ENCODE measurements around the gene C7orf25.
"Not testable (repeated sequence)": the region's sequence is repeated elsewhere in the genome, so short reads cannot be mapped to it uniquely, and the experiment has no call there.

The C7orf25 gene

DNA sequence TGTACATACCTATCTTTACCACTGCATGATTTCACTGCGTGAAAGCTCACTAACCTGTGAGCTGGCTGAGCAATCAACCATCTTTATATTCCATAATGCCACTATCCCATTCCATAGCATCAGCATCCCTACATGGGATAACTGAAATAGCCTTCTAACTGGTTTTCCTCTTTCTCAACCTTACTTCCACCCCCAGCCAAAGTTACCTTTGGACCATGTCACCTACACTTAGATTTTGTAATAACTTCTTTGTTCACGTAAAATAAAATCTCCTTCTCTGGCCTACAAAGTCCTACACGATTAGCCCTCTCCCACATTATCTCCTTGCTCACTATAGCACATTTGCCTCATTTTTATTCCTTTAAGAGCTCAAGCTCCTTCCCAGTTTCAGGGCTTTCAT lies 17.6 kb upstream of the C7orf25 start:
- no peak for DNase-seq (ENCODE audit: low spot score)

DNA sequence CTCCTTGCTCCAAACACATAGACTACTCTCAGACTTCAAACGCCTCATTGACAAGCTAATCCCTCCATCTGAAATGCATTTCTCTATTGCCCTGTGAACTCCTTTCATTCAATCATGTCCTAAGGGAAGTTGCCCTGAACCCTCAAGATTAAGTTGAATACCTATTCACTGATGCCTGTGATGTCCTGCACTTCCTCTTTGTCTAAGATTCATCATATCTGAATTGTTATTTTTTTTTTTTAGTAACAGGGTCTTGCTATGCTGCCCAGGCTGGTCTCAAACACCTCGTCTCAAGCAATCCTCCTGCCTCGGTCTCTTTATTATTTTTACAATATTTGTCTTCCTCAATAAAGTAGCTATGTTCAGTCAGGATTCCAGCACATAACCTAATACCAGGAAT lies 16.9 kb upstream of the C7orf25 start:
- DNase-seq (ENCODE audit: low spot score): no peak

DNA sequence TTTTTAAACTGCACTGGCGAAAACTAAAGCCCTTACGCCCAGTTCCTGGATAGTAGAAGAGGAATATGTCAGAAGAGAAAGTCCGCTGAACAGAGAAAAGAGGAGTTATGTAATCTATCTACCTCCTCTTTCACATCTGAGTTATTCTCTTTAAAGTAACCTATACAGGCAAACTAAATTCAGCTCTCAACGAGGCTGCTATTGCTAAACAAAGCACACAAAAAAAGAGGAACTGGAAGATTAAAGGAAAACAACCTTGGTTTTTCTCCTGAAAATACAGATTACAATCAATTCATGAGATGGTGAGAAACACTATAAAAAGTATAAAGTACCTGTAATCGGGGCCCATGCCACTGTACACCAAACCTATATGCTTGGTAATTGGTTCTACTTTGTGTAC lies 14.3 kb upstream of the C7orf25 start:
- no peak for DNase-seq (ENCODE audit: low spot score)

DNA sequence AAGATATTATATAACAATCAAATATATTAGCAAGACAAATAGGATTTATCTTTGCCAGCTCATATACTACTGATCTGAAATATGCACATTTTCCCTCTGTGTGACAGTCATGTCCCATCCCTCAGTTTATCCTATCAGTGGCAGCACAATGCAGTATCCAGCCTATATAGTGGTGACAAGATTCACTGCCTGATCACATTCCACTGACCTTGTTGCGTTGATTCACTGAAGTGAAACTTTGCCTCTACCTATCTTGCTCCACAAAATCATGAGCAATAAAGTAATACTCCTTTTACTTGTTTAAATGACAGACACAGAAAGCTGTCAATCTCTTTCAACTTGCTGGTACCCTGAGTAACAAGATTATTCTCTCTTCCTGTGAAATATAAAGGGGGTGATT lies 13.8 kb upstream of the C7orf25 start:
- DNase-seq (ENCODE audit: low spot score): no peak

DNA sequence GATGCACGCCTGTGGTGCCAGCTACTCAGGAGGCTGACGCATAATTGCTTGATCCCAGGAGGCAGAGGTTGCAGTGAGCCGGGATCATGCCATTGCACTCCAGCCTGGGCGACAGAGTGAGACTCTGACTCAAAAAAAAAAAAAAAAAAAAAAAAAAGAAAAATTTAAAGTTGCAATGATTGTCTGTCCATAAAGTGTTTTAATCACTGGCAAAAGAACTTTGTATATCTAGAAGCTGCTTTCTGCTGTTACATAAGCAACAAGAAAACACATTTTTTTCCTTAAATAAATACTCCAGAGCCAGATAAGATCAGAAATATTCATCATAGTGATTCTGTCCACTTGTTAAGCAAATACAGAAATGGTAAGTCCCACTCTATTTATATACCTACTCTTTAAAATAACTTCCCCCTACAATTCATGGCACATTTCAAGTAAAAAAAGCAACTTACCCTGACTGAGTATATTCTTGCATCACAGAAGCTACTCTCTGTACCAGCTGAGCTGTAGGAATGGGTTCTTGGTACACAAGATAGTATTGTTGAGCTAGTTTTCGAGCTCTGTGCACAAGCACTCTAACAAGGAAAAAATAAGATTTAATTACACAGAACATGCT lies 12.5 kb upstream of the C7orf25 start:
- DNase-seq (ENCODE audit: low spot score): no peak

DNA sequence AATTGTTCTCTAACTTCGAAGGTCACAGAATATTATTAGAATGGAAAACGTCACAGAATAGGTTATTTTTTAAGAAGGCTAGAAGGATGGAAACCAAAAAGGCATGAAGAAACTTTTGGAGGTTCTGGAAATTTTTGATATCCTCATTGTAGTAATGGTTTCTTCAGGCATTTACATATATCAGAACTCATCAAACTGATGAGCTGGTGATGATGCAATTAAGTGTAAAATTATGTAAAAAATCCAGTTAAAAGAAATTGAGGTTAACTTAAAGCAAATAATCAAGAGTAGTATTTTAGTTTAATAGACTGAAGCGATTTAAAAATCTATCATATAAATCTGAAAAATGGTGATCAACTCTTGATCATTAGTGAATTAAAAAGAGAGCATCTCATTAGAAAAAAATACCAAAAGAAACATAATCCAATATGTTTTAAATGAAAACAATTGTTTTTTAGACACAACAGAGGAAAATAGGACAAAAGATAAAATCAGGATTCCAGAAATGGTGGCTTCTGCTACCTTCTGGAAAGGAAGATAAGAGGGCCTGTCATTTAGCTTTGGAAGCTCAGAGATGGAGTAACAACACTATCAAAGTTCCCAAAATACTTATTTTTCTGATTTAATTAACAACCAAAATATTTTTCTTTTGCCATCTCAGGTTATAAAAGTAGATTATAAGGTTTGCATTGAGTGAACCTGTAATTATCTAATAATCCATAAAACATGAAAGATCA lies 10.3 kb upstream of the C7orf25 start:
- DNase-seq (ENCODE audit: low spot score): no peak

DNA sequence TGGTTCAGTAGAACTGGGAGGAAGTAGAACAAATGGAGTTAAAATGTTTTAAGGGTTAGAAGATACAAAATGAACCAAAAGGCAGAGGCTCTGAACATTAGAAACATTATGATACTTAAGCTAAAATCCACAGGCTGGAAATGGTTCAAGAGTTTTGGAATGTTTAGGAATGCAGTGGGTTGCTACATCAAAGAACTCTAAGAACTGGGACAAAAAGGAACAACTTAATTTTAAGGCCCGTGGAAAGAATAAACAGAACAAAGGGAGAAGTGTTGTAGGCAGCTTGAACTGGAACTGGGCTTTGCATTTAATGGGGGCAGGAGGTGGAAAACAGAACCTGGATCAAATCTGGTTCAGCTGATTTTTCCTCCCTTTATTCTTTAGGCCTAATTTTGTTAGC lies 3.5 kb upstream of the C7orf25 start:
- DNase-seq (ENCODE audit: low spot score): no peak

DNA sequence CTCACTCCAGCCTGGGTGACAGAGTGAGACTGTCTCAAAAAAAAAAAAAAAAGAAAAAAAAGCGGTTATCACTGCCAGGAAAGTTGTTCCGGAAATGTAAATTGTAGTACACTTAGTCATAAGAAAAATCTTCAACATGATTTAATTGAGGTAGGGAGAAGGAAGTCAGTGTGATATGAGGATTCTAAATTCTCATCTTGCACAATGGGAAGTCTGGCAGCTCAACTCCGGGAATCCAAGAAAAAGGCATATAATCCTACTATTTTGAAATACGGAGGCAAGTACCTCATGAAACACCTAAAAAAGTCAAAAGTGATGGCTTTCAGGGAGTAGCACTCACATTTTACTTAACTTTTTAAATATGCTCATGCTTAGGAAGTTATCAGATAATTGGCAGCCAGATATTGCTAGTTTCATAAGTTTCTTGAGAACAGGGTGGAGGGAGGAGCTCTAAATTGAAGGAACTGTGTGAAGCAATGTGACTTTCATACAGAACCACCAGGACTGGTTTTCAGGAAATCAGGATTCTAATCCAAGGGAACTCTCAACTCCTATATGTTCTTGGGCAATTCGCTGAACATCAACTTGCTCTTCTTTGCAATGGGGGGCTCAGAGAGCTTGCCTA lies 2.7 kb upstream of the C7orf25 start:
- no peak for DNase-seq (ENCODE audit: low spot score)

DNA sequence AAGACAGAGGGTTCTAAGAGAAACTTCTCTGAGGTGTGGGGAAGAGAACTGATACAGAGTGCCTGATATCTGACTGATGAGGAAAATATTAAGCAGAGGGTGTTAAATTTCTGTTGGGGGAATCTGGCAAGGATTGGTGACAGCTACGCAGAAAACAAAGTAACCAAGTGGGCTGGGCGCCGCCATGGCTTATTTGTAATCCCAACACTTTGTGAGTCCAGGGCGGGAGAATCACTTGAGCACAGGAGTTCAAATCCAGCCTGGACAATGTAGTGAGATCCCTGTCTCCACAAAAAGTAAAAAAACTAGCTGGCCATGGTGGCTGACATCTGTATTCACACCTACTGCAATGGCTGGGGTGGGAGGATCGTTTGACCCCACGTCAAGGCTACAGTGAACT lies 2.1 kb upstream of the C7orf25 start:
- no peak for DNase-seq (ENCODE audit: low spot score)

DNA sequence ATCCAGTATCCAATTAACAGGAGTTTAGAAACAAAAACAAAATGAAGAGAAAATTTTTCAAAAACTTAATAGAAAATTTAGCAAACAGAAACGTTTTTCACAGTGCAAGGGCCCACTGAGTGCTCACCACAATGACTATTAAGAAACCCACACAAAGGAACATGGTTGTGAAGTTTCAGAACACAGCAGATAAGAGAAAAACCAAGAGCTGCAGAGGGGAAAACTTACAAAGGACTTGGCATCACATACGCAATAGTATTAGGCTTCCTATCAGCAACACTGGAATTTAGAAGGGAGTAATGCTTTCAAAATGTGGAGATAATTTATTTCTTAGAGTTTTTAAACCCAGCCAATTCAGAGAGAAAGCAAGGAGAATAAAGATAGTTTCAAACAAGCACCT lies 1.7 kb upstream of the C7orf25 start:
- DNase-seq (ENCODE audit: low spot score): no peak

DNA sequence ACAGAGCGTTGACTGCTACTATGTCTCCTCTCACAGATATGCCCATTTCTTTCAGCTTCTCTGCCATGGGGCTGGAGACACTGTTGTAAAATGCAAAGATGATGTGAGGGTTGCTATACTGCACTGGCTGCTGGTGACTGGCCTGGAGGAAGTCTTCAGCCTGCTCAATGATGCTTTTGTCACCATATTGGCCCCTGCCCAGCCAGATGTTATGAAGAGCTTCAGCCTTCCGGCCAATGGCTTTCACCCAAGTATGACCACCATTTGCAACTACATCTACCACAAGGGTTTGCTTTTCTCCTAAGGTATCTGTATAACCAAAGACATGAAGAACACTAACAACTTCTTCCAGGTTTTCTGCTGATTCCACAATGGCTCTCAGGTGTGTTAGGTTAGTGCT lies 1.6 kb downstream of the C7orf25 start:
- peak; percentile 72 for DNase-seq (ENCODE audit: low spot score)

DNA sequence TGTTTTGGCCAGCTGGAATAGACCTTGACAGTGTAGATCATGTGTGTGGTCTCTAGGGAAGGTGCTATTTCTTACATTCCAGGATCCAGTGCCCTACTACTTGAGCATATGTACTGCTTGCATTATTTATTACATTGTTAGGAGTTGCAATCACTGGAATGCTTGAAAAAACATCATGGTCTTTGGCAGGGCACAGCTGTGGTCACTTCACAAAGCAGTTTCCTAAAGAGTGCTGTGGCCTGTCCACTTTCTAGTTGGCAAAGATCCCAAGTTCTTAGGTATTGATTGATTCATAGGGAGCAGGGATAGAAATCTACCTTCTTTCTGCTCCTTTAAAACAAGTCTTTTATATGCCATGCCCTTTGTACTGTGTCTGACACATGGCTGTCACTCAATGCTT lies 4.6 kb downstream of the C7orf25 start:
- no peak for DNase-seq (ENCODE audit: low spot score)

DNA sequence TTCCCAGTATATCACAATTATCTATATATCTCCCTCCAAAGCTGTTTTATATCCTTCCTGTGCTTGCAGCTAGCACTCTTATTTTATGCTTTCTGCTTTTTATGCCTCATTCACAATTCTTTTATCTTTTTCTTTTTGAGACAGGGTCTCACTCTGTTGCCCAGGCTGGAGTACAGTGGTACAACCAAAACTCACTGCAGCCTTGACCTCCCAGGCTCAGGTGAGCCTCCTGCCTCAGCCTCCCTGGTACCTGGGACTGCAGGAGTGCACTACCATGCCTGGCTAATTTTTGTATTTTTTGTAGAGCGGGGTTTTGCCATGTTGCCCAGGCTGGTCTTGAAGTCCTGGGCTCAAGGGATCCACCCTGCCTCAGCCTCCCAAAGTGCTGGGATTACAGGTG lies 5.7 kb downstream of the C7orf25 start:
- no peak for DNase-seq (ENCODE audit: low spot score)

DNA sequence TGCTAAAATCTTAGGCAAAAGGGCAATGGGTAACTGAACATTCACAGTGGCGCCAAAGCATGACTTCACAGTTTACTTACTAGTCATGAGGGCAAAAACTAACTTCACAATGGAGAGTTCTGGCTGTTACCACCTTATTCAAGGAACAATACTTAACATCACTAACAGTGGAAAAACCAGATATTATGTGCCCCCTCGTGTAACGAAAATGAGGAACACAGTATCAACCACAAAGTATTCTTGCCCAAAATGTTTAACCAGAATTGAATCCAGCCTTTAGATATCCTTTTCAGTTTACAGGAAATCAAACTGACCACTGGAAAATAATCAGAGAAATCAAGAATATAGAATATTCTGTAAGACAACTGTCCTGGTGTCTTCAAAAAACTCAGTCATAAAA lies 9.5 kb downstream of the C7orf25 start:
- no peak for DNase-seq (ENCODE audit: low spot score)

DNA sequence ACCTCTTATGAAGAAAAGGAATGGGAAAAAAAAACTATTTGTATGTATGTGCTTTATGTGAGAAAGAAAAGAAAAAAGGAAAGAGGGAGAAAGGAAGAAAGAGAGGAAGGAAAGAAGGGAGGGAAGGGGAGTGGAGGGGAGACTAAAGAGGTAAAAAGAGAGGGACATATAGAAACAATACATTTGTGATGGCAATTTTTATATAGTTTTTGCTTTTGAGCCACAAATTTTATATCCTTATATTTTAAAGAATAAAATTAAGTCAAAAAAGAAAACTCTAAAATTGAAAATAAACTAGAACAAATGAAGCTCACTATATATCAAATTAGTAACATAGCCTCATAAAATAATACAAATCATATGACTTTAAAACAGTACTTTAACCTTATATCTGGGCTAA lies 11.0 kb downstream of the C7orf25 start:
- DNase-seq (ENCODE audit: low spot score): no peak

DNA sequence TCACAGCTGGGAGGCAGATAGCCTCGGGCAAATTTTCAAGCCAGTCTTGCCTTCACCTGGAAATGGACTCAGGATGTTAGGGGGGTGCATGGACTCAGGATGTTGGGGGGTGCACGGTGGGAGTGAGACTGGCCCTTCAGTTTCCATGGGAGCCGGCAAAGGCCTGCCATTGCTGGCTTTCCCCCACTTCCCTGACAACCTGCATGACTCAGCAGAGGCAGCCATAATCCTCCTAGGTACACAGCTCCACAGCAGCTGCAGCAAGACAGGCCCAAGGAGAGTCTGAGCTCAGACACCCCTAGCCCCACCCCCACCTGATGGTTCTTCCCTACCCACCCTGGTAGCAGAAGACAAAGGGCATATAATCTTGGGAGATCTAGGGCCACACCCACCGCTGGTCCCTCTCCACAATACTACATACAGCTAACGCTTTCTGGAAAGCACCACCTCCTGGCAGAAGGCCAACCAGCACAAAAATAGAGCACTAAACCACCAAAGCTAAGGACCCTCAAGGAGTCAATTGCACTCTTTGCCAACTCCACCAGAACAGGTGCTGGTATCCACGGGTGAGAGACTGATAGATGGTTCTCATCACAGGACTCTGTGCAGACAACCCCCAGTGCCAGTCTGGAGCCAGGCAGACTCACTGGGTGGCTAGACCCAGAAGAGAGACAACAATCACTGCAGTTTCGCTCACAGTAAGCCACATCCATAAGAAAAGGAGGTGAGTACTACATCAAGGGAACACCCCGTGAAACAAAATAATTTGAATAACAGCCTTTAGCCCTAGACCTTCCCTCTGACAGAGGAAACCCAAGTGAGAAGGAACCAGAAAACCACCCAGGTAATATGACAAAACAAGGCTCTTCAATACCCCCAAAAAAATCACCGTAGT lies 18.3 kb downstream of the C7orf25 start:
- no peak for DNase-seq (ENCODE audit: low spot score)

DNA sequence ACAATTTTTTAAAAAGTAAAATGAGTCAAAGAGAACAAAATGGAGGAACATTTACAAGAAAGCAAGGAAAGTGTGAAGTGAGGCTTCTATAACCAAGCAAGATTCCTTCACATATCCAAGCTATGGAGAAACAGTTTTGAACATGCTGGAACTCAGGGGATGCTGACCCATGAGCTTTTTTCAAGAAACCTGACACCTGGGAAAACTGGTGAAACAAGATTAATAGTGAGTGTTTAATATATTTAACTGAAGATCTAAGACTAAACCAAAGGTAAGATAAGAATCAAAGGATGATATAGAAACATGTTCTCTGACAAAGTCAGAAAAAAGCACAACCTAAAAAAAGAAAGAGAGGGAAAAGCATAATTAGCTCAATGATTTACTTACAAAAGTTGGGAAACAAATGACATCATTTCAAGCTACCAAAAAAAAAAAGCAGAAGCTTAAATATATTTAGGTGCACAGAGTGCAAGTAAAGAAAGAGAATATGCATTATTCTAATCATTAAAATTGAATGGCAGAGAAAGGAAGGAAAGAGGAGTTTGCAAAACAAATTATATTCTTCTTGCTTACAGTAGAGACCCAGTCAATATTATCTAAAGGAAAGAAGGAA lies 24.9 kb downstream of the C7orf25 start:
- no peak for DNase-seq (ENCODE audit: low spot score)

DNA sequence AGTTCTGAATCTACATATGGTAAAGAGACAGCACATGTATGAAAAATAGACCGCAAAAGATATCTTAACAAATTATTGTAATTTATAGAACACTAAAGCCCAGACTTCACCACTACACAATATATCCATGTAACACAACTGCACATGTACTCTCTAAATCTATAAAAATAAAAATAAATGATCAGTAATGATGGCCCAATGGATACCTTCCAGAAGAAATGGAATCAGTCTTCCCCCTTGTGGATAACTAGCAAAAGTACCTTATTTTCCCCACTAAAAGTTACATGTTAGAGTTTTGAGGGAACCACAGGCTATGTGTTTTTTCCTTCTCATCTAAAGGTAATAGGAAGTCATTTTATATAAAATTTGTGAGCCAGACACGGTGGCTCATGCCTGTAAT lies 25.7 kb downstream of the C7orf25 start:
- DNase-seq (ENCODE audit: low spot score): no peak

DNA sequence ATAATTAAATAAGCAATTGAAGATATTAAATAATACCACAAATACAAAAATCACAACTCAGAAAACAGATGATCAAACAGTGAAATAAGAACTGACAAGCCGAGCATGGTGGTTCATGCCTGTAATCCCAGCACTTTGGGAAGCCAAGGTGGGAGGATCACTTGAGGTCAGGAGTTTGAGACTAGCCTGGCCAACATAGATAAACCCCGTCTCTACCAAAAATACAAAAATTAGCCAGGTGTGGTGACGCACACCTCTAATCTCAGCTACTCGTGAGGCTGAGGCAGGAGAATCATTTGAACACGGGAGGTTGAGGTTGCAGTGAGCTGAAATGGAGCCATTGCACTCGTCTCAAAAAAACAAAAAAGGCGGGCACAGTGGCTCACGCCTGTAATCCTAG lies 26.7 kb downstream of the C7orf25 start:
- DNase-seq (ENCODE audit: low spot score): not testable (repeated sequence)

DNA sequence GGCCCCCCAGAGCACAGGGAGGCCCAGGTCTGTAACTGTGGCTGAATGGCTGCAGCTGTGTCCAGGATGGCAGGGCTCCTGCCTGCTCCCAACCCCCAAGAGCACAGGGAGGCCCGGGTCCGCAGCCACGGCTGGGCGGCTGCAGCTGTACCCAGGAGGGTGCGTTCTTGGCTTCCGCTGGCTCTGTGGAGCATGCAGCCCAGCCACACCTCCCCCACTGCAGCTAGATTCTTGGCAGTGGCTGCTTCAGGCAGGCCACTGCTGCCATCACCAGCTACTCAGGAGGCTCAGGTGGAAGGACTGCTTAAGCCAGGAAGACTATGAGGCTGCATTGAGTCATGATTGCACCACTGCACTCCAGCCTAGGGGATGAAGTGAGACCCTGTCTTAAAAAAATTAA lies 27.9 kb downstream of the C7orf25 start:
- DNase-seq (ENCODE audit: low spot score): peak; percentile 8

DNA sequence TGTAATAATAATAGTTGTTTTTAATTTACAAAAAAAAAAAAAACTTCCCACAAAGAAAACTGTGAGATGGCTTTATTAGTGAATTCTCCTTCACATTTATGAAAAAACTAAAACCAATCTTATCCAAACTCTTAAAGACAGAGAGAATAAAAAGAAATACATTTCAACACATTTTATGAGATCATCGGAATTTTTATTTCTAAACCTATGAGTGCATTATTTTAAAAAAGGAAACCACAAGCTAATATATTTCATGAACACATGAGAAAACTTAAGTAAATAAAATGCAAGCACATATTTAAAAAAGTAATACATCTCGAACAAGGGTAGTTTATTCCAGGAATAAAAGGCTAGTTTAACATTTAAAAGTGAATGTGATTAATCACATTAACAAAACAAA lies 31.5 kb downstream of the C7orf25 start:
- no peak for DNase-seq (ENCODE audit: low spot score)

DNA sequence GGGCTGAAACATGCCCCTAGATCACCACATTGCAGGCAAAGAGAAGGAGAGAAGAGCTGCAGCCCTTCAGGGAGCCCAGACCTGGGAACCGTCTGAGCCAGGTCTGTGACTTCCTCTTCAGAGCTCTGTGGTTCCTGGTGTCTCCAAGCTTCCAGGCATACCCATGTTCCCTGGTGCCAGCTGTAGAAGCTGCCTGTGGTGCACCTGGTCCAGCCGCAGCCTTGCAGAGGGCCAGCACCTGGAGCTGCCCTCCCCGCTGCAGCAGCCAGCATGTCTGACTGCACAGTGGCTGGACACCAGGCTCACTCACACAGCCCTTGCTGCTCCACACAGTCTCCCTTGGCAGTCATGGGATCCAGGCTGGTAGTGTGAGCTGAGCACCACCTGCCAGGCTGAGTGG lies 33.6 kb downstream of the C7orf25 start:
- DNase-seq (ENCODE audit: low spot score): no peak
